ENCODE data around the gene CENPP.
"Not testable (repeated sequence)": the region's sequence is repeated elsewhere in the genome, so short reads cannot be mapped to it uniquely, and the experiment has no call there.

CENPP gene

DNA sequence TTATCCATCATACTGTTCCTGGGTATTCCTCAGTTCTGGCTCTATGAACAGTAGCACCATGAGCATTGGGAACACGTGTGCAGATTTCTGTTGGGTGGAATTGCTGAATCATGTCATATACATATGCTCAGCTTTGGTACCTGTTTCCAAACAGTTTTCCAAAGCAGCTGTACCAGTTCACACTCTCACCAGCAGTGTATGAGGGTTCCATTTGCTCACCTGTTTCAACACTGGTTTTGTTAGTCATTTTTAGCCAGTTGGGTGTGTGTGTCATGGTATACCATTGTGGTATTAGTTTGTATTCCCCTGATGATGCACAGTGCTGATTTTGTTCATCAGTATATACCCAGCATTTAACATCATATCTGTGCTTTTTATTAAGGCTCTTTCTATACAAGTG, 266.8 kb downstream of the CENPP start:
- Histone ChIP-seq H3K4me3 (replicated peaks; ENCODE audit: low read depth, low read length) (no peak overlapping the region), H3K27me3 (replicated peaks; ENCODE audit: control insufficient read depth, insufficient read depth, low read length) (no peaks in the 10 kb centered on the region), H3K36me3 (ENCODE audit: control insufficient read depth, insufficient read depth, low read length) (no peaks in the 10 kb centered on the region)
- DNase-seq (ENCODE audit: extremely low read depth, insufficient read length) = no peak
- TF ChIP-seq, protein P1, sequence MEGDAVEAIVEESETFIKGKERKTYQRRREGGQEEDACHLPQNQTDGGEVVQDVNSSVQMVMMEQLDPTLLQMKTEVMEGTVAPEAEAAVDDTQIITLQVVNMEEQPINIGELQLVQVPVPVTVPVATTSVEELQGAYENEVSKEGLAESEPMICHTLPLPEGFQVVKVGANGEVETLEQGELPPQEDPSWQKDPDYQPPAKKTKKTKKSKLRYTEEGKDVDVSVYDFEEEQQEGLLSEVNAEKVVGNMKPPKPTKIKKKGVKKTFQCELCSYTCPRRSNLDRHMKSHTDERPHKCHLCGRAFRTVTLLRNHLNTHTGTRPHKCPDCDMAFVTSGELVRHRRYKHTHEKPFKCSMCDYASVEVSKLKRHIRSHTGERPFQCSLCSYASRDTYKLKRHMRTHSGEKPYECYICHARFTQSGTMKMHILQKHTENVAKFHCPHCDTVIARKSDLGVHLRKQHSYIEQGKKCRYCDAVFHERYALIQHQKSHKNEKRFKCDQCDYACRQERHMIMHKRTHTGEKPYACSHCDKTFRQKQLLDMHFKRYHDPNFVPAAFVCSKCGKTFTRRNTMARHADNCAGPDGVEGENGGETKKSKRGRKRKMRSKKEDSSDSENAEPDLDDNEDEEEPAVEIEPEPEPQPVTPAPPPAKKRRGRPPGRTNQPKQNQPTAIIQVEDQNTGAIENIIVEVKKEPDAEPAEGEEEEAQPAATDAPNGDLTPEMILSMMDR (IDR thresholded peaks at IDR 0.05; ENCODE audit: insufficient read depth, low read length, poor library complexity, severe bottlenecking) = no peak

DNA sequence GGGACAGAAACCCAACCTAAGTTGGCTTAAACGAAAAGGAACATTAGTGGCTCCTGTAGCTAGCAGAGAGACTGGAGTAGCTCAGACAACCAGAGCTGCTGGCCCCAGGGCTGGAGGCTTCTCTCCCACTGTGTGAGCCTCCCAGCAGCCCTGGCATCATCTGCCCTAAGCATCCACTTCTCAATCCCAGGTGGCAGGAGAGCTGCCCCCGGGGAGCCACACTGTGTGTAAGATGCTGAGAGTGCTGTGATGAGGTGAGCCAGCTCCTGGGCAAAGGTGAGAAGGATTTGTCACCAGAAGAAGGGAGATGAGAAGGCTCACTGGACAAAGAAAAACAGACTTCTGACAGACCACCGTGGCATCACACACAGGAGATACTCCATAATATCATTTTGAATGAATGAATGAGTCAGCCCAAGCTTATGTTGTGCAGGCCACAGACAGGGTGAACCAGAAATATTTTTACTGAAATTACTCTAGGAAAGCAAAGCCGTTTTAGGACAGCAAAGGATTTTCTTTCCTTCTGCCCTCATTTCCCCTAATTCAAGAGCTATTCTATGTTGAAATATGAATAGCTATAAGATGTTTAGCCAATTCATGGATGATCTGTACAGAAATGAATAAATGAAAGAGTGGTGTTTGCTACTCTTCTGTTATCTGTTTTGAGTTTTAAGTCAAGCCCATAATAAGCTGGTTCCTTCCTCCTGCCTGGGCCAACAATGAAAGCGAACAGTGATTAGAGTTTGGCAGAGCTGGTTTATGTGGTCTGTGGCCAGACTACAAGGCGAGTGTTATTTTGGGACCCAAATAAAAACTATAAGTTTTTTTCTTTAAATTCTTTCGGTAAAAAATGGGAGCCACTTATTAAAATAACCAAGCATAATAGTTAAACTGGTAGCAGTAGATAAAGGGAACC, 267.5 kb downstream of the CENPP start:
- TF ChIP-seq, protein P1 (IDR thresholded peaks at IDR 0.05; ENCODE audit: insufficient read depth, low read length, poor library complexity, severe bottlenecking) = no peak
- no peaks in the 10 kb centered on the region for H3K27me3 ChIP-seq (replicated peaks; ENCODE audit: control insufficient read depth, insufficient read depth, low read length)

DNA sequence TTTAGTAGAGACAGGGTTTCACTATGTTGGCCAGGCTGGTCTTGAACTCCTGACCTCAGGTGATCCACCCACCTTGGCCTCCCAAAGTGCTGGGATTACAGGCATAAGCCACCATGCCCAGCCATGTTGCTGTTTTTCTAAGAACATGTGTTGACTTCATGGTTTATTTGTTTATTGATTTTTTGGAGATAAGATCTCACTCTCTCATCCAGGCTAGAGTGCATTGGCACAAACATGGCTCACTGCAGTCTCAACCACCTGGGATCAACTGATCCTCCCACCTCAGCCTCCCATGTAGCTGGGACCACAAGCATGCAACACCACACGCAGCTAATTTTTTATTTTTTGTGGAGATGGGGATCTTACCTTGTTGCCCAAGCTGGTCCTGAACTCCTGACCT, 269.3 kb downstream of the CENPP start:
- not testable (repeated sequence) for H3K4me3 ChIP-seq (replicated peaks; ENCODE audit: low read depth, low read length); DNase-seq (ENCODE audit: extremely low read depth, insufficient read length); H3K36me3 ChIP-seq (ENCODE audit: control insufficient read depth, insufficient read depth, low read length); H3K27me3 ChIP-seq (replicated peaks; ENCODE audit: control insufficient read depth, insufficient read depth, low read length)

More for the DNA sequence above, 267.5 kb downstream of the CENPP start:
- H3K4me3 ChIP-seq (replicated peaks; ENCODE audit: low read depth, low read length) = no peak overlapping the region
- DNase-seq (ENCODE audit: extremely low read depth, insufficient read length) = no peak
- no peaks in the 10 kb centered on the region for H3K36me3 ChIP-seq (ENCODE audit: control insufficient read depth, insufficient read depth, low read length)

DNA sequence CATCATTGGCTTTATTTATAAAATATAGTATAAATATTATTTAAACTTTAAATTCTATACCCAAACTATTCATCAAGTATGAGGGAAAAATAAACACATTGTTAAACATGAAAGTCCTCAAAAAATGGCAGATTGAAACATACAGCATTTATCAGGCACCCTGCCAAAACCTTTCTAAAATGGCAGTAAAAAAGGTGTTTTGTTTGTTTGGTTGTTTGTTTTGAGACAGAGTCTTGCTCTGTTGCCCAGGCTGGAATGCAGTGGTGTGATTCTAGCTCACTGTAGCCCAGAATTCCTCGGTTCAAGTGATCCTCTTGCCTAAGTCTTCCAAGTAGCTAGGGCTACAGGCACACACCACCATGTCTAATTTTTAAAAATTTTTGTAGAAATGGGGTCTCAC, 270.2 kb downstream of the CENPP start:
- no peak for DNase-seq (ENCODE audit: extremely low read depth, insufficient read length)
- Histone ChIP-seq H3K36me3 (ENCODE audit: control insufficient read depth, insufficient read depth, low read length) (no peaks in the 10 kb centered on the region), H3K27me3 (replicated peaks; ENCODE audit: control insufficient read depth, insufficient read depth, low read length) (no peaks in the 10 kb centered on the region), H3K4me3 (replicated peaks; ENCODE audit: low read depth, low read length) (no peak overlapping the region)
- TF ChIP-seq, protein P1 (IDR thresholded peaks at IDR 0.05; ENCODE audit: insufficient read depth, low read length, poor library complexity, severe bottlenecking) = no peak

DNA sequence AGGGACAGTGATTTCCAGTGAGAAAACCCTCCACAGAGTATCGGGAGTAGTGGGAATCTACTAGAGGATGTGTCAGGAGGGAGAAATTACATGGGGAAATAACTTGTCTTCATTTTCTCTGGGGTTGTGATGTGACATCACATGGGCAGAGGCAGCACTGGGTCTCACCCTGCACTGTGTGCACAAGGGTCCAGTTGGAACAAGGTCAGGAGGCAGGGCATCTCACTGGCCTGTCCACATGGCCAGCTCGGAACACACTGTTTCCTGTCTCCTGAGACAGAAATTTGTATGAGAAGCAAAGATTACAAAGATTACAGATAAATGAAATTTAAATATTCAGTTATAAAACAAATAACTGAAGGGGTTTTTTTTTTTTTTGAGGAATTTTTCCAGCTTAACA, 272.6 kb downstream of the CENPP start:
- H3K36me3 ChIP-seq (ENCODE audit: control insufficient read depth, insufficient read depth, low read length) = no peaks in the 10 kb centered on the region
- DNase-seq (ENCODE audit: extremely low read depth, insufficient read length) = no peak

DNA sequence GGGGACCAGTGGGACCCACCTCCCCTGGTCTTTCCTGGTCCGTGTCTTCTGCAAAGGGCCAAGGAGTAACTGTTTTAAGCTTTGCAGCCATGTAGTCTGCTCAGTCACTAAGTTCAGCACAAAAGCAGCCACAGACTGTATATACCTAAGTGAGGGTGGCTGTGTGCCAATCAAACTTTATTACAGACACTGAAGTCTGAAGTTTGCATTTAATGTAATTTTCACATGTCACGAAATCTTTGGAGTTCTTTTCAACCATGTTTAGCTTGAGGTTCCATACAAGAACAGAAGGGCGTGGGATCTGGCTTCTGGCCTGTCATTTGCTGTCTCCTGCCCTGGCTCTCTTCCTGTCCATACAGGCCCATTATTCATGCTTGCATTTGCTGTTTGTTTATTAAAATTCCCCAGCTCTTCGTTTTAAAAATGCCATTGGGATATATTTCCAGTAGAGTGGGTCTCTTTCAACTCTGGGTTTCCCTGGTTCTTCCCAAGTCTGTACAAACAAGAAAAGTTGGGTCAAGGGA, 274.2 kb downstream of the CENPP start:
- Histone ChIP-seq H3K4me3 (replicated peaks; ENCODE audit: low read depth, low read length) (no peak overlapping the region), H3K36me3 (ENCODE audit: control insufficient read depth, insufficient read depth, low read length) (no peaks in the 10 kb centered on the region), H3K27me3 (replicated peaks; ENCODE audit: control insufficient read depth, insufficient read depth, low read length) (no peaks in the 10 kb centered on the region)
- TF ChIP-seq, protein P1 (IDR thresholded peaks at IDR 0.05; ENCODE audit: insufficient read depth, low read length, poor library complexity, severe bottlenecking) = no peak
- DNase-seq (ENCODE audit: extremely low read depth, insufficient read length) = no peak

More for the DNA sequence above, 272.6 kb downstream of the CENPP start:
- H3K27me3 ChIP-seq (replicated peaks; ENCODE audit: control insufficient read depth, insufficient read depth, low read length) = no peaks in the 10 kb centered on the region
- no peak overlapping the region for H3K4me3 ChIP-seq (replicated peaks; ENCODE audit: low read depth, low read length)
- TF ChIP-seq, protein P1 (IDR thresholded peaks at IDR 0.05; ENCODE audit: insufficient read depth, low read length, poor library complexity, severe bottlenecking) = no peak
